Kidney glomerular epithelial cell (primary cell): Measurements from ENCODE around the gene RAD51B.
"Not testable (repeated sequence)": the region's sequence is repeated elsewhere in the genome, so short reads cannot be mapped to it uniquely, and the experiment has no call there.

ENCODE experiments used
- DNase-seq: peaks from one replicate; lab custom pipeline; 2025; lab: John Stamatoyannopoulos, UW

The RAD51B gene

DNA sequence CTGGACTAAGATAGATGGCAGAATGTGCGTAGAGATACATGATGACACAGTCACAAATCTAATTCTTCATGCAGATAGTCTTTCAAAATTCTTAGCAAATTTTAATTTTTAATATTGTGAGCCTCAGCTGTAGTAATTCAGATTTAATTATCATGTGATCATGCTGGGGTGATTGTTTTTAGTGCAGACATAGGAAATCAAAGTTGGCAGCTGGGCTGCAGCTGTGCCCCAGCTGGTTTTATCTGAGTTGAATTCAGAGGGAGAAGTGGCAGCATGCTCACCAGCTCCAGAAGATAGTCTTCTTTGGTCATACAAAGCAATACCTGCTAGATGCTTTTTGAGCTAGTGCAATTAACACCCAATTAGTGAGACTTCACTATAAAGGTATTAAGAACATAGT is 292.9 kb downstream of the RAD51B start:
- no peak for DNase-seq

- DNase-seq: no peak
These were observed 293.9 kb downstream of the RAD51B start for GRCh38 chr14:68113343-68113930.

GRCh38 chr14:68115952-68116351 is 296.4 kb downstream of the RAD51B start:
- DNase-seq: not testable (repeated sequence)

DNA sequence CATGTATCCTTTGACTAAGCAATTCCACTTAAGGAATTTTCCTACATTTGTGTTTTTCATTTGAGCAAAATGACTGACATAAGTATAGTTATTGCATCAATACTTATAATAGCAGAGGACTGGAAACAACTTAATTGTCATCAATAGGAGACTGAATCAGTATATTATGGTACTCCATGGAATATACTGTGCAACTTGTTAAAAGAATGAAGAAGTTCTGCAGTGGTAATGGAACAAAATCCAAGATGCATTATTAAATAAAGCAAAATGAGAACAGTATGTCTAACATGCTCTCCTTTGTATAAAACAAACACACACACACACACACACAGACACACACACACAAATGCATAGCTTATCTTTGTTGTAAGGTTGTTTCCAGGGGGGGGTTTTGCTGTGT is 303.1 kb downstream of the RAD51B start:
- no peak for DNase-seq

DNA sequence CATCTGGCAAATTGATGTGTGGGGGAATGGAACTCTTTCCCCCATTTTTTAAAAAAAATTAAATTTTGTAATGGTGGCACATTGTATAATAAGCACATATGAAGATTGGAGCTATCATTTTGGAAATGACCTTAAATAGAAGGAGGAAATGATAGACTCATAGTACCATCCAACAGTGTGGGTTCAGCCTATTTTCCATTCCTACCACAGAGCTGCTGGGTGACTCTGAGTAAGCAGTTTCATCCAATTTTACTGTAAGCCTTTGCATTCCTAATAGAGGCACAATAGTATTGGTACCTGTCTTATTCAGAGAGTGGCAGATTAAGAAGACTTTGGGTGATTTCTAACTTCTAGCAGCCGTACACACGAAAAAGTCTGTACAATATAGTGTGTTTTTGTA is 304.5 kb downstream of the RAD51B start:
- no peak for DNase-seq

DNA sequence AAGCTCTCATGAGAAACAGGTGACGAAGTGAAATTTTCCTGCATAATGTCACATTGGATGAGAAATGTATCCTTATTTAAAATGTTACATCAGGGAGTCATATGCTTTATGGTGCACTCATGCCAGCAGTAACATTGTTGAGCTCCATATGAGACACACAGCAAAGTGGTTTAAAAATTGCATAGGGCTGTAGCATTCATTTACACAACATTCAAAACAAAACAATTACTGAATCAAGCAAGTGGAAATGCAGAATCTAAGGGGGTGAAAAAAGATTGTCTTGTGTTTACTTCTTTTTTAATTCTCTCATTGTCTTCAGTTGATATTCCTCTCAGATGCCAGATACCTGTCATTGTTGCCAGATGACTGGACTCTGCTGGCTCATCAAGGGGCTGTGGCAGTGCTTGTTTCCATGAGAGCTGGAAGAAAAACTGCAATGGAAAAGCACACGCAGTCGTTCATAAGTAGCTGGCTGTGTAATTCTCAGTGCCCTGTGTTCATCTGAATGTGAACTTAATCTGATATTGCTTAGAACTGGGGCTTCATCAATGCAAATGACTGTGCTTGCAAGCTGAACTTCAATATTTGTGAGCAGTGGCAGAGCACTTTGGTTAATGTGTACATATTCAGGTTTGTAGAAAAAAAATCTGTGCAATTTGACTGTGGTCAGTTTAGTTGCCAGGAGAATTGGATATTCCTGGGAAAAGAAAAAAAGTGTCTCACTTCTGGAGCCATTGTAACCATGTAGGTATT is 305.6 kb downstream of the RAD51B start:
- peak; percentile 95 for DNase-seq

- no peak for DNase-seq
These were observed 307.6 kb downstream of the RAD51B start for GRCh38 chr14:68127166-68127565.

- peak; percentile 27 for DNase-seq
These were observed 312.3 kb downstream of the RAD51B start for GRCh38 chr14:68131907-68132306.

DNA sequence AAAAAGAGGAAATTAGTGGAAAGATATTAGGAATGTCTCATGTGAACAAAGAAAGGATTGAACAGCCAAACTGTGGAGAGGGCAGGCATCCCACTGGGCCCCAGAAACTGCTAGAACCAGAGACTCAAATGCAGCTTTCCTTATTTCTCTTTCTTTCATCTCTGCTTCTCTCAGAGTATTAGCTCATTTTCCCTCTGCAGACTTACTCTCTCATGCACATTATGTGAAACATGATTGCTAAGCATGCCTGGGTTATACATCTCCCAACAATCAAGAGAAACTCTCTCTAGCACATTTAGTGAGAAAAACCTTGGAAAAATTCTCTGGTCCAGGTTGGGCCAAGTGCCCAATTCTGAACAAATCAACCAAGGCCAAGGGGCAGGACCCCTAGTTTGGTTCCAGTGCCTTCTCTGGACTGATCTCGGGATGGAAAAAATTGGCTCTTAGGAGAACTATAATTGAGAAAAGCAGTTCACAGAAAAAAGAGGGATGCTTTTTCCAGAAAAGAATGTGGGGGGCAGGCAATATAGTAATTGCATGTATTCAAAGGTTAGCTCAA is 313.1 kb downstream of the RAD51B start:
- no peak for DNase-seq

GRCh38 chr14:68133856-68134255 is 314.3 kb downstream of the RAD51B start:
- DNase-seq: no peak

GRCh38 chr14:68135028-68135427 is 315.4 kb downstream of the RAD51B start:
- DNase-seq: no peak

DNA sequence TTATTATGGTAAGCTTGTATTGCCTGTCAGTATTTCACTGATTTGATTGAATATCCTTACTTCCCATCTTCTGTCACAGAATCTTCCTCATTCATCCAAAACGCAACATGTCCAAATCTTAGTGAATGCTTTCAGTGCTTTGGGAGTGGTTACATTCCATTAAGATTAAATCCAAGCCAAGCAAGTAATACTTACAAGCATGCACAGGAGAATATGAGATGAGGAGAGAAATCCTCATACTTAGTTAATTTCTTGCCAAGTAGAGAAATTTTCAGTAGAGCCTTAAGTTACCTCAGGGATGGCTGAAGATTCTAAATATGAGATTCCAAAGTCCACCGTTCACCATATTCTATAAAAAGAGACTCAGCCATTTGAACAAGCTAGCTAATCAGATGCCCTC is 316.0 kb downstream of the RAD51B start:
- DNase-seq: peak; percentile 14

DNA sequence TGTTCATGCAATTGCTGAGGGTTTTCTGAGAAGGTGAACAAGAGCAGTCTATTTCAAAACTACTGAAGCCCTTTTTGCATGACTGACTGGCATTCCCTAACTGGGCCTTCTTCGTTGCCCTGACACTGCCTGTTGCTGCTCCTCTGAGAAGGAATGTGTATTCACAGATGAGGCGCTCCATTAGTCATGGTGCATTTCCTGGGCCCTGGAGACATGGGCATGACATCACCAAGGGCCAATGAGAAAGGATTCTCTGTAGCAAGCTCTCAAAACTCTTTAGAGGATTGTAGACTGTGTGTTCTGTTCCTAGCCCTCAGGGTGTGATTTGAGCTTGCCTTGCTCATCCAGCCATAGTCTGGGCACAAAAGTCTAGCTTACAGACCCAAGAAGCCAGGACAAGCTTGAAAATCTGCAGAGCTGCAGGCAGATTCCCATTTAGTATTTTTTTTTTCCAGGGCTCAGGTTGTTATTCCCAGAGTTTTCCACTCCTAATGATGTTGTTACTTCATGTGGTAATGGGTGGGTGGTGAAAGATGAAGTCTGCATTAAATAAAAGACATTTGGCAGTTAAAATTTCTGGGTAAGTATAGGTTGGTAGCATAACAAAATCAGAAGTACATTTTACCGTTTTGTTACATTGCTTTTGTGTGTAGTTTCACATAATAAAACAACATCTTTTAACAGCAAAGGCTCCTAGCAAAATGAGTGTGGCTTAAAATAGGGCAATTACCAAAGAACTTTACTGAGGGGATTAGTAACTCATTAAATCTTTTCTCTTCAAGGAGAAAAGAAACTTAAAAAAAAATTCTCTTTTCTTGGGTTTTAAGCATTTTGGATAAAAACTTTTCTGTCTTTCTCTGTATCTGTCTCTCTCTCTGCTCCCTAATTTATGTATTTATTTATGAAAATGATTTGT is 318.4 kb downstream of the RAD51B start:
- peak; percentile 100 for DNase-seq

GRCh38 chr14:68139431-68140075 is 320.0 kb downstream of the RAD51B start:
- no peak for DNase-seq

GRCh38 chr14:68140076-68140741 is 320.6 kb downstream of the RAD51B start:
- peak; percentile 98 for DNase-seq

- DNase-seq: peak; percentile 53
These were observed 321.2 kb downstream of the RAD51B start for GRCh38 chr14:68140806-68141205.

DNA sequence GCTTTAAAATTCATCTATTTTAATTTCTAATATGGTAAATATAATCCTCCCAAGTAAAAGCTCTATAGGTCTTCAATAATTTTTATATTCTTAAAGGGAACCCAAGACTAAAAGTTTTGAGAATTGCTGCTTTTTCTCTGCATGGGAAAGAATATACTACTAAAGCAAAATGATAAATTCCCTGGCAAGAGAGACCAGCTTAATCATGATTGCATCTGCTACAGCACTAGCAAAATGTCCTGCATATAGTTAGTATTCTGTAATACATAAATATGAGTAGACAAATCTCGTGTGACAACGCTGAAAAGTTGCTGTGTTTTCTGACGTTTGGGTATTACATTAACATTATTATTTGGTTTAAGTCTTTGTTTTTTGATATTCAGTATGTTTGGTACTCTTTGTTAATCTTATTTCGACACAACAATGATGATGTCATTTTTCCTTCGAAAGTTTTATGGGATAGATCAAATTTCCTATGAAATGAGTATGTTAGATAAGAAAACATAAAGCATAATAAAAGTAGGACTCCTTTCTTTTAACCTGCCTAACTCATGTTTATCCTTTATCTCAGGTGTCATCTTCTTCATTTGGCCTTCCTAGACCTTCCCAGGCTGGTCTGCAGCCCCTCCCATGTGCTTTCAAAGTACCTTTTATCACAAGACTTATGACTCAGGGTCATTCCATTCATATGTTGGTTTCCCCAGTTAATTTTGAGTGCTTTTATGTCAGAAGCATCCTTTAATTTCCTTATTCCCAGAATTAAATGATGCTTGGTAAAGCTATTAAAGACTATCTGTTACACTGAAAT is 321.9 kb downstream of the RAD51B start:
- peak; percentile 69 for DNase-seq

DNA sequence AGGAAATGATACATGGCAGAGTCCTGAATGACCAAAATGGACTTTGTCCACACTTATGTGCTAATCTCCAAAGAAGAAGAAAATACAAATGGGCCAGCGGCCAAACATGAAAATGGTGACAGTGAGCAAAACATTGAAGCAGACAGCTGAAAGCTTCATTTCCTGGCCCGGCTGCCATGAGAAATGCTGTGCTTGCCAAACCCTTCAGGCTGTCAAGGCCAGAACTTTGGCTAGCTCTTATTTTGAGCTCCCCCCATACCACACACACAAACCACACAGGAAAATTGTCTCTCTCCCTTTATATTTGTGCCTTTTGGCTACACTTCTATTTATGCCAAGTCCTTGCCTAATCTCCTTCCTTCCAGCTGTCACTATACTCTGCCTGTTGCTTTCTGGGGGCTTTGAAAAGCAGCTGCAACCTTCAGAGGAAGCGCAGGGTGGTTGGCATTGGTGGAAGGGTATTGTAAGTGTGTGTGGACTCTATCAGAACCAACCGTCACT is 323.8 kb downstream of the RAD51B start:
- DNase-seq: no peak

DNA sequence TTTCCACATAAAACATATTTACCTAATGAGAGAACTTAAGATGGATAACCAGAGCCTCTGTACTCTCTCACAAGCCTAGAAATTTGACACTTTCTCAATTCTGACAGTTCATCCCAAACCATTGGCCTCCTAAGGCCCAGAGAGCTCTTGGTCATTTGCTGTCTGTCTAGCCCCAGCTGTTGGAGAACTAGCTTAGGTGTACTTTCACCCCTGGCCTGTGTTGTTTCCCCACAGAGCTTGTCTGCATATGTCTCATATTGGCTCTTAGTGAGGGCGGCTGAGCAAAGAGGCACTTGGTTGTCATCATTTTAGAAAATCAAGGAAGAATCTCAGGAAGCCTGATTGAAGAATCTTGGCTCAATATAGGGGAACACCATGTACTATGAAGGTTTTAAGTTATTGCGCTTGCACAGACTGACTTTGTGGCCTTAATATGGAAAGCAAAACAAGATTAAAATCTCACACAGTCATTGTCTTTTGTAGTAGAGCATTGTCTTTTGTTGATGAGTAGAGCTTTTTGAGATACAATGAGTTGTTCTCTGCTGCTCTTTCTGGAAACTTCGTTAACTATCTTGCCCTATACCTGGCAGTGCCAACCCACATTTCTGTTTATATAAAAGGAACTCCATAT is 324.6 kb downstream of the RAD51B start:
- DNase-seq: no peak

DNA sequence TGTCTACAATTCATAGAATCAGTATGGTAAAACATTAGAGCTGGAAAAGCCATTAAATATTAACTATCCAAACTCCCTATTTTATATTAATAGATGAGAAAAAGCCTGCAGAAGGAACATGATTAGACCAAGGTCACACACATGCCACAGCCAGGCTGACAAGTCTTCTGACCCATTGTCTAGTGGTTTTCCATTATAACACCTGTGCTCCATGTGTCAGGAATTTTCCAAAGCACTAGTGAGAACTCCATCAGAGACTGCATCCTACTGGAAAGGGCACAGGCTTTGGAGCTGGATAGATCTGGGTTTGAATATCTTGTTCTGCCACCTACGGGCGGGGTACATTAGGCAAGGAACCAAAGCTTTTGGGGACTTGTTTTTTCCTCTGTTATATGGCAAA is 325.5 kb downstream of the RAD51B start:
- DNase-seq: no peak
